Sigmoid colon (tissue), 4 donors: Measurements from ENCODE around the gene CLEC19A.

Source experiments
- CTCF ChIP-seq, 4 experiments: fragments of 450-650 bp in 3 of 4; fragments of 200-600 bp in 1 of 4; IDR thresholded peaks; one replicate each; pipeline ENCODE4 v1.5.1; 2016 to 2019; ENCODE audit warnings: antibody characterized with exemption in 4 of 4, mild to moderate bottlenecking in 3 of 4, moderate library complexity in 2 of 4
- EP300 ChIP-seq, 4 donors: sonication (generic); formaldehyde crosslinking; IDR thresholded peaks; one replicate each; pipeline ENCODE4 v1.6.1; 2017; ENCODE audit warnings: antibody characterized with exemption in 4 of 4
- POLR2AphosphoS5 ChIP-seq, 4 donors: sonication (generic); formaldehyde crosslinking; IDR thresholded peaks; one replicate each; pipeline ENCODE4 v1.6.1; 2017; ENCODE audit warnings: antibody characterized with exemption in 4 of 4

GRCh38 chr16:19282101-19282500, 3.4 kb upstream of the CLEC19A start:
- TF ChIP-seq EP300 (IDR thresholded peaks at IDR 0.05), result no peak
- TF ChIP-seq CTCF (IDR thresholded peaks at IDR 0.05), result no peak
- TF ChIP-seq POLR2AphosphoS5 (IDR thresholded peaks at IDR 0.05), result no peak
